HG03342 (cell line): ENCODE results near the gene KRT73.

Source experiments
- ATAC-seq: cut with Tn5 transposase; IDR thresholded peaks from one replicate; pipeline ENCODE4 v1.9.1; 2021; ENCODE audit warnings: mild to moderate bottlenecking, moderate library complexity; ENCODE audit not compliant: unreplicated experiment

Gene KRT73

GRCh38 chr12:52575256-52575655 is 43.1 kb downstream of the KRT73 start:
- no peak for ATAC-seq

GRCh38 chr12:52573743-52574142 is 44.6 kb downstream of the KRT73 start, which contains the start of gene KRT74:
TSS of gene KRT74 (minus strand) at chr12:52573843. CDS start at chr12:52573777, 66 bp downstream.
- ATAC-seq, result no peak

- no peak for ATAC-seq
Observed at GRCh38 chr12:52573306-52573705, 45.1 kb downstream of the KRT73 start.

- ATAC-seq, result no peak
Observed at GRCh38 chr12:52570511-52570910, 47.8 kb downstream of the KRT73 start.

DNA sequence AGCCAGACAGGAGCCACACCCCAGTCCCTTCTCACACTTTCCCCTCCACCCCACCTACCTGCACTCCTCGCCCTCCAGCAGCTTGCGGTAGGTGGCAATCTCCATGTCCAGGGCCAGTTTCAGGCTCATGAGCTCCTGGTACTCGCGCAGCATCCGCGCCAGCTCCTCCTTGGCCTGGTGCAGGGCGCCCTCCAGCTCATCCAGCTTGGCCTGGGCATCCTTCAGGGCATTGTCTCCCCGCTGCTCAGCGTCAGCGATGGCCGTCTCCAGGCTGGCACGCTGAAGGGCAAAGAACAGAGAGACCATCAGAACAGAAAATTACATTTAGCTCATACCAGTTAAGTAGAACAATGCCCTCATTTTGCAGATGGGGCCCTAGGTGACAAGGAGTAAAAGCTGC is 50.2 kb downstream of the KRT73 start:
- no peak for ATAC-seq

DNA sequence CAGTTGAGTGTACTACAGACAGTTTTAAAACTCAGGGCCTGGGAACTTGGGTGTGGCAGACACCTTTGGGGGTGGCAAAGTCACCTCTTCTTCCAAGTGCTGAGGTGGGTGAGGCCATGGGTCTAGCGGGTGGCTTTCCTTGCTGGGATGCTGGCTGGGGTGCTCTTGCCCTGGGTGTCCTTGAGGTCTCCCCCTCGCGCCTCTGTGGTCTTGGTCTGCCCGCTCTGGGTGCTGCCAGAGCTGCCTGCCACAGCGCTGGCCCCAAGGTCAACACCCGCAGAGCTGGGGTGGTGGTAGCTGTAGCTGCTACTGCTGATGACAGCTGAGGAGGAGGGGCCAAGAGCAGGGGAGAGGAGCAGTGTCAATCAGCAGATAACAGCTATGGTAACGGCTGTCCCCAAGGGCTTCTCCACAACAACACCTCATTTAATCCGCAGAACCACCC is 51.5 kb downstream of the KRT73 start:
- no peak for ATAC-seq

DNA sequence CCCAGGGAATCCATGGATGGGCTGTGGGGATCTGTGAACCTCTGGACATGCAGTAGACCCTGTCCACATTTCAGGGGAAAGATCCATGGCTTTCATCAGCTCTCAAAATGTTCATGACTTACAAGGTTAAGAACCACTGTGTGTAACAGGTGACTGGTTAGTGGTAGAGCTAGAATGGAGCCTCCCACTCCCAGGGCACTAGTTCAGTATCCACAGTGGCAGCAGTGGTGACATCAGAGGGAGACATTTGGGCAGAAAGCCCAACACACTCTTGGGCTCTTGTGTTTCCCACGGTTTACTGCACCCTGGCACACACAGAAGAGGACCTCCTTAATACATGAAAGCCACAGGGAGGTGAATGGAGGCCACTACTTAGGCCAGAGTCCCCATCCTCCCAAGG is 53.8 kb downstream of the KRT73 start:
- ATAC-seq, result no peak

DNA sequence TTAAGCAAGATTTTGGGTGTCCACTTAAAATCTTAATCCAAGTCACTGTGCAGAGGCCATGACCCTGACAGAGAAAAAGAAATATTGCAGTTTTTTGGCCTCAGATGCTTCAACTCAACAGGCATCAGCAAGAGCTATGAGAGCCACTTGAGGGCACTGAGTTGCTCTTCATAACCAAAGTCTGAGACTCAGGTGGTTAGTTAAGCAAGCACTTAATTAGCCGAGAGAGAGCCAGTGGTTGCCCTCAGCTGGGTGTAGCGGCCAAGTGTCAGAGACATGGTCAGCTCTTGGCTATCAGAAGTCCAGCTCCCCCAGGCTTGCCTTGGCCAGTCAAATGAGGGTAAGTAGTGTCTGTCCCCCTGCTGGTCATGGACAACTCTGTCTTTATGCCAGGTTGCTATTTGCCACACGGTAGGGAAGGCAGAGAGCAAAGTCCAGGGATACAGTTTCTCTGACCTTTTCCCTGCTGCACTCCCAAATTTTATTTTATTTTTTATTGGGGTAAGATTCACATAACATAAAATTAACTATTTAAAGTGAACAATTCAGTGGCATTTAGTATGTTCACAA is 56.4 kb downstream of the KRT73 start:
- ATAC-seq, result no peak

- ATAC-seq, result no peak
Observed at GRCh38 chr12:52559979-52560378, 58.4 kb downstream of the KRT73 start.

DNA sequence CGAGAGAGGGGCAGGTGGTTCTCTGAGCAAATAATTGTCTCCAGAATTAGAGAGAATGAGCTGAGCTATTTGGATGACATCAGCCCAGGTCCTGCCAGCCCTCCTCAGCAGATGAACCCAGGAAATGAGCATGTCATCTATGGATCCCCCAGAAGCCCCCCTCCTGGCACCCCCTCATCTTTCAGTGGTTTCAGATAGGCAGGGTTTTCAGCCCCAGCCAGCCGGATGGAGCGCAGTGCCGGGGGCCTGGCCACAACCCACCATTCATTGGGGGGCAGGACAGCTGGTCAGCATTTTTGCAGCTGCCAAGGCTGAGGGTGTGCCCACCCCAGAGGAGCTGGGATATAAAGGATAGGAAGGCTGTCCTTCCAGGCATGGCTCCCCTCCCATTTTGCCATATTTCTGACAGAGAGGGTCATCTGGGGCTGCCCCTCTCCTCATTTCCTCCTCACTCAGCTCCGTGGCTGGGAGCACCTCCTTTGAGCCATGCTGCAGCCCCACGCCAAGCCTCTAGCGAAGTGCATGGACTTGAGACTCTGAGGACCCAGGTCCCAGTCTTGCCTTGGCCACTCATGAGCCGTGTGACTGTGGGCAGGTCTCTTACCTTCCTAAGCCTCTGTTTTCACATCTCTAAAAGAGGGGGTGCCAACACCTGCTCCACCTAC is 59.4 kb downstream of the KRT73 start:
- ATAC-seq, result no peak
